ENCODE results near the gene ZNF487.

ZNF487 gene

DNA sequence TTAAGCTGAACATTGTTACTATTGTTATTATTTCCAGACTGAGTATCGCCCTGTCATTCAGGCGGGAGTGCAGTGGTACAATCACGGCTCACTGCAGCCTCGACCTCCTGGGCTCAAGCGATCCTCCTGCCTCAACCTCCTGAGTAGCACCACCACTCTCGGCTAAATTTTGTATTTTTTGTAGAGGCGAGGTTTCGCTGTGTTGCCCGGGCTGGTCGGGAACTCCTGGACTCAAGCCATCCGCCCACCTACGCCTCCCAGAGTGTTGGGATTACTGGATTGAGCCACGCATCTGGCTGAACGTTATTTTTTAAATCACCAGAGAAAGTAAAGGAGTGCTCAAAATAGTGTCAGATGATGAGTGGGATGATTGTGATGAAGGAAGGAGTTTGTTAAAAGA is 26.6 kb upstream of the ZNF487 start:
- ATAC-seq, result no peak
- TF ChIP-seq BACH2 (CRISPR knock-in tag; IDR thresholded peaks at IDR 0.05; ENCODE audit: borderline replicate concordance) (no peak), ZC3H10 (CRISPR knock-in tag; IDR thresholded peaks at IDR 0.05) (no peak), CSDC2 (CRISPR knock-in tag; IDR thresholded peaks at IDR 0.05) (no peak), ISL1 (CRISPR knock-in tag; IDR thresholded peaks at IDR 0.05) (no peak), POU6F1 (CRISPR knock-in tag; IDR thresholded peaks at IDR 0.05; ENCODE audit: borderline replicate concordance, low read depth) (no peak), RARB (CRISPR knock-in tag; IDR thresholded peaks at IDR 0.05) (no peak), PATZ1 (CRISPR knock-in tag; IDR thresholded peaks at IDR 0.05; ENCODE audit: borderline replicate concordance) (no peak), PPARA (CRISPR knock-in tag; IDR thresholded peaks at IDR 0.05; ENCODE audit: borderline replicate concordance) (no peak), CREB5 (CRISPR knock-in tag; IDR thresholded peaks at IDR 0.05; ENCODE audit: low read depth) (no peak), ARNTL (CRISPR knock-in tag; IDR thresholded peaks at IDR 0.05; ENCODE audit: borderline replicate concordance, low read depth) (no peak), OSR1 (CRISPR knock-in tag; IDR thresholded peaks at IDR 0.05) (no peak), ESRRG (CRISPR knock-in tag; IDR thresholded peaks at IDR 0.05) (no peak), GLIS3 (CRISPR knock-in tag; IDR thresholded peaks at IDR 0.05) (no peak), ZNF565 (CRISPR knock-in tag; conservative IDR thresholded peaks at IDR 0.05; ENCODE audit: low read depth) (no peak), TCF4 (CRISPR knock-in tag; IDR thresholded peaks at IDR 0.05; ENCODE audit: borderline replicate concordance) (no peak), SNAI2 (CRISPR knock-in tag; IDR thresholded peaks at IDR 0.05) (no peak)
- TF ChIP-seq, protein P1, sequence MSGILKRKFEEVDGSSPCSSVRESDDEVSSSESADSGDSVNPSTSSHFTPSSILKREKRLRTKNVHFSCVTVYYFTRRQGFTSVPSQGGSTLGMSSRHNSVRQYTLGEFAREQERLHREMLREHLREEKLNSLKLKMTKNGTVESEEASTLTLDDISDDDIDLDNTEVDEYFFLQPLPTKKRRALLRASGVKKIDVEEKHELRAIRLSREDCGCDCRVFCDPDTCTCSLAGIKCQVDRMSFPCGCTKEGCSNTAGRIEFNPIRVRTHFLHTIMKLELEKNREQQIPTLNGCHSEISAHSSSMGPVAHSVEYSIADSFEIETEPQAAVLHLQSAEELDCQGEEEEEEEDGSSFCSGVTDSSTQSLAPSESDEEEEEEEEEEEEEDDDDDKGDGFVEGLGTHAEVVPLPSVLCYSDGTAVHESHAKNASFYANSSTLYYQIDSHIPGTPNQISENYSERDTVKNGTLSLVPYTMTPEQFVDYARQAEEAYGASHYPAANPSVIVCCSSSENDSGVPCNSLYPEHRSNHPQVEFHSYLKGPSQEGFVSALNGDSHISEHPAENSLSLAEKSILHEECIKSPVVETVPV (CRISPR knock-in tag; IDR thresholded peaks at IDR 0.05), result no peak
- TF ChIP-seq, protein P2, sequence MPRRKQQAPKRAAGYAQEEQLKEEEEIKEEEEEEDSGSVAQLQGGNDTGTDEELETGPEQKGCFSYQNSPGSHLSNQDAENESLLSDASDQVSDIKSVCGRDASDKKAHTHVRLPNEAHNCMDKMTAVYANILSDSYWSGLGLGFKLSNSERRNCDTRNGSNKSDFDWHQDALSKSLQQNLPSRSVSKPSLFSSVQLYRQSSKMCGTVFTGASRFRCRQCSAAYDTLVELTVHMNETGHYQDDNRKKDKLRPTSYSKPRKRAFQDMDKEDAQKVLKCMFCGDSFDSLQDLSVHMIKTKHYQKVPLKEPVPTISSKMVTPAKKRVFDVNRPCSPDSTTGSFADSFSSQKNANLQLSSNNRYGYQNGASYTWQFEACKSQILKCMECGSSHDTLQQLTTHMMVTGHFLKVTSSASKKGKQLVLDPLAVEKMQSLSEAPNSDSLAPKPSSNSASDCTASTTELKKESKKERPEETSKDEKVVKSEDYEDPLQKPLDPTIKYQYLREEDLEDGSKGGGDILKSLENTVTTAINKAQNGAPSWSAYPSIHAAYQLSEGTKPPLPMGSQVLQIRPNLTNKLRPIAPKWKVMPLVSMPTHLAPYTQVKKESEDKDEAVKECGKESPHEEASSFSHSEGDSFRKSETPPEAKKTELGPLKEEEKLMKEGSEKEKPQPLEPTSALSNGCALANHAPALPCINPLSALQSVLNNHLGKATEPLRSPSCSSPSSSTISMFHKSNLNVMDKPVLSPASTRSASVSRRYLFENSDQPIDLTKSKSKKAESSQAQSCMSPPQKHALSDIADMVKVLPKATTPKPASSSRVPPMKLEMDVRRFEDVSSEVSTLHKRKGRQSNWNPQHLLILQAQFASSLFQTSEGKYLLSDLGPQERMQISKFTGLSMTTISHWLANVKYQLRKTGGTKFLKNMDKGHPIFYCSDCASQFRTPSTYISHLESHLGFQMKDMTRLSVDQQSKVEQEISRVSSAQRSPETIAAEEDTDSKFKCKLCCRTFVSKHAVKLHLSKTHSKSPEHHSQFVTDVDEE (CRISPR knock-in tag; IDR thresholded peaks at IDR 0.05), result no peak

- TF ChIP-seq, protein P2 (CRISPR knock-in tag; IDR thresholded peaks at IDR 0.05), result no peak
- no peak for TF ChIP-seq GLIS3 (CRISPR knock-in tag; IDR thresholded peaks at IDR 0.05)
- TF ChIP-seq PPARA (CRISPR knock-in tag; IDR thresholded peaks at IDR 0.05; ENCODE audit: borderline replicate concordance), result no peak
- no peak for TF ChIP-seq ZFP3 (CRISPR knock-in tag; IDR thresholded peaks at IDR 0.05)
- TF ChIP-seq ZNF565 (CRISPR knock-in tag; conservative IDR thresholded peaks at IDR 0.05; ENCODE audit: low read depth), result no peak
- TF ChIP-seq TCF4 (CRISPR knock-in tag; IDR thresholded peaks at IDR 0.05; ENCODE audit: borderline replicate concordance), result no peak
- no peak for TF ChIP-seq BACH2 (CRISPR knock-in tag; IDR thresholded peaks at IDR 0.05; ENCODE audit: borderline replicate concordance)
- no peak for TF ChIP-seq ISL1 (CRISPR knock-in tag; IDR thresholded peaks at IDR 0.05)
- no peak for ATAC-seq
Measured at GRCh38 chr10:43411536-43411935, 25.4 kb upstream of the ZNF487 start.

All from SK-N-SH treated with all-trans-retinoic acid at 6 μM for 48 hours (cell line).